Measurements from ENCODE around the gene XYLT1.

DNA sequence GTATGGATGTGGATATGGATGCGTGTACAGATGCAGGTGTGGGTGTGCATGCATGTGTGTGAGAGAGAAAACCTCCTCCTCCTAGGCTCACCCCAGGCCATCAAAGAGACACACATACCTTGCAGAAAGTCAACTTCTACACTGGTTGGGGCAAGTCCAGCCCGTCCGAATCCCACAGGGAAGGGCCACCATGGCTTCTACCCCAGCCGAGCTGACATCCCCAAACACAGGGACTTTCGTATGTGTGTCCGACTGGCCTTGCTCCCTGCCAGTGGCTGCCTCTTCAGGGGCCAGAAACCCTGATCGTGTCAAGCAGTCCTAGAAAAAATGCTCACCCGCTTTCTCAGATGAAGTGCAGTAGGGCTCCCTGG lies 134.2 kb downstream of the XYLT1 start:
- TF ChIP-seq, protein P1, sequence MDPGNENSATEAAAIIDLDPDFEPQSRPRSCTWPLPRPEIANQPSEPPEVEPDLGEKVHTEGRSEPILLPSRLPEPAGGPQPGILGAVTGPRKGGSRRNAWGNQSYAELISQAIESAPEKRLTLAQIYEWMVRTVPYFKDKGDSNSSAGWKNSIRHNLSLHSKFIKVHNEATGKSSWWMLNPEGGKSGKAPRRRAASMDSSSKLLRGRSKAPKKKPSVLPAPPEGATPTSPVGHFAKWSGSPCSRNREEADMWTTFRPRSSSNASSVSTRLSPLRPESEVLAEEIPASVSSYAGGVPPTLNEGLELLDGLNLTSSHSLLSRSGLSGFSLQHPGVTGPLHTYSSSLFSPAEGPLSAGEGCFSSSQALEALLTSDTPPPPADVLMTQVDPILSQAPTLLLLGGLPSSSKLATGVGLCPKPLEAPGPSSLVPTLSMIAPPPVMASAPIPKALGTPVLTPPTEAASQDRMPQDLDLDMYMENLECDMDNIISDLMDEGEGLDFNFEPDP (CRISPR knock-in tag; conservative IDR thresholded peaks at IDR 0.05), result no peak
- TF ChIP-seq, protein P2, sequence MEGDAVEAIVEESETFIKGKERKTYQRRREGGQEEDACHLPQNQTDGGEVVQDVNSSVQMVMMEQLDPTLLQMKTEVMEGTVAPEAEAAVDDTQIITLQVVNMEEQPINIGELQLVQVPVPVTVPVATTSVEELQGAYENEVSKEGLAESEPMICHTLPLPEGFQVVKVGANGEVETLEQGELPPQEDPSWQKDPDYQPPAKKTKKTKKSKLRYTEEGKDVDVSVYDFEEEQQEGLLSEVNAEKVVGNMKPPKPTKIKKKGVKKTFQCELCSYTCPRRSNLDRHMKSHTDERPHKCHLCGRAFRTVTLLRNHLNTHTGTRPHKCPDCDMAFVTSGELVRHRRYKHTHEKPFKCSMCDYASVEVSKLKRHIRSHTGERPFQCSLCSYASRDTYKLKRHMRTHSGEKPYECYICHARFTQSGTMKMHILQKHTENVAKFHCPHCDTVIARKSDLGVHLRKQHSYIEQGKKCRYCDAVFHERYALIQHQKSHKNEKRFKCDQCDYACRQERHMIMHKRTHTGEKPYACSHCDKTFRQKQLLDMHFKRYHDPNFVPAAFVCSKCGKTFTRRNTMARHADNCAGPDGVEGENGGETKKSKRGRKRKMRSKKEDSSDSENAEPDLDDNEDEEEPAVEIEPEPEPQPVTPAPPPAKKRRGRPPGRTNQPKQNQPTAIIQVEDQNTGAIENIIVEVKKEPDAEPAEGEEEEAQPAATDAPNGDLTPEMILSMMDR (CRISPR knock-in tag; IDR thresholded peaks at IDR 0.05), result no peak
- TF ChIP-seq NFKB2 (CRISPR knock-in tag; IDR thresholded peaks at IDR 0.05; ENCODE audit: borderline replicate concordance) (no peak), TCF7L2 (IDR thresholded peaks at IDR 0.05; ENCODE audit: low read depth, low read length) (no peak), EP300 (IDR thresholded peaks at IDR 0.05; ENCODE audit: low read depth in 2 of 2, low read length in 2 of 2) (no peak), EP300 (CRISPR knock-in tag; IDR thresholded peaks at IDR 0.05; ENCODE audit: borderline replicate concordance) (no peak), POLR2A (IDR thresholded peaks at IDR 0.05; ENCODE audit: insufficient read depth in 1 of 2, low read depth in 2 of 2, low read length in 2 of 2) (no peak)

Data from HepG2 (cell line).